H9 (cell line): ENCODE measurements around the gene SAXO1. TPM values are rescaled to one million over a fixed set of nuclear protein-coding genes. Genes with fewer than 3 reads are reported as not detected.

Source experiments
- DNase-seq: peaks from one replicate; pipeline ENCODE4 v3.0.0-alpha.2; 2017
- H2AFZ ChIP-seq: one replicate; pipeline ENCODE4 v1.6.1; 2013; ENCODE audit warnings: mild to moderate bottlenecking, low read length, control low read depth, moderate library complexity
- H2AK5ac ChIP-seq: 2 replicates; pipeline ENCODE4 v1.6.1; 2013; ENCODE audit warnings: low read length, control low read depth, mixed read lengths; ENCODE audit not compliant: insufficient read length
- H2BK120ac ChIP-seq: one replicate; pipeline ENCODE4 v1.6.1; 2013; ENCODE audit warnings: low read depth, mild to moderate bottlenecking, low read length, control low read depth, inconsistent platforms; ENCODE audit not compliant: poor library complexity, severe bottlenecking
- H2BK12ac ChIP-seq: 2 replicates; pipeline ENCODE4 v1.6.1; 2013; ENCODE audit warnings: low read length, control low read depth, mixed read lengths, low read depth; ENCODE audit not compliant: insufficient read length
- H2BK15ac ChIP-seq: 2 replicates; pipeline ENCODE4 v1.6.1; 2013; ENCODE audit warnings: low read depth, low read length, control low read depth
- H2BK20ac ChIP-seq: one replicate; pipeline ENCODE4 v1.6.1; 2013; ENCODE audit warnings: low read depth, mild to moderate bottlenecking, low read length, control low read depth, inconsistent platforms; ENCODE audit not compliant: poor library complexity, severe bottlenecking
- H2BK5ac ChIP-seq: 2 replicates; pipeline ENCODE4 v1.6.1; 2013; ENCODE audit warnings: low read length, control low read depth, mixed read lengths; ENCODE audit not compliant: insufficient read length
- H3K14ac ChIP-seq: 2 replicates; pipeline ENCODE4 v1.6.1; 2013; ENCODE audit warnings: low read length, control low read depth; ENCODE audit not compliant: insufficient read depth
- H3K18ac ChIP-seq: 2 replicates; pipeline ENCODE4 v1.6.1; 2013; ENCODE audit warnings: low read depth, mild to moderate bottlenecking, mixed read lengths, low read length, control low read depth; ENCODE audit not compliant: insufficient read length
- H3K23ac ChIP-seq: 2 replicates; pipeline ENCODE4 v1.6.1; 2013; ENCODE audit warnings: low read length, control low read depth, mixed read lengths, low read depth; ENCODE audit not compliant: insufficient read length
- H3K23me2 ChIP-seq: 2 replicates; pipeline ENCODE4 v1.6.1; 2013; ENCODE audit warnings: low read depth, mild to moderate bottlenecking, mixed read lengths, low read length, control low read depth; ENCODE audit not compliant: insufficient read length, poor library complexity, severe bottlenecking
- H3K27ac ChIP-seq: 2 replicates; pipeline ENCODE4 v1.5.1; 2013; ENCODE audit warnings: low read length, control low read depth, mixed read lengths, low read depth; ENCODE audit not compliant: insufficient read length
- H3K27me3 ChIP-seq: 2 replicates; pipeline ENCODE4 v1.6.1; 2013; ENCODE audit warnings: low read length, control low read depth, inconsistent platforms; ENCODE audit not compliant: insufficient read depth
- H3K4ac ChIP-seq: 2 replicates; pipeline ENCODE4 v1.6.1; 2013; ENCODE audit warnings: low read depth, mild to moderate bottlenecking, control low read depth, inconsistent platforms, low read length, moderate library complexity
- H3K4me1 ChIP-seq: 2 replicates; pipeline ENCODE4 v1.6.1; 2013; ENCODE audit warnings: low read length, control low read depth, inconsistent platforms; ENCODE audit not compliant: insufficient read depth
- H3K4me2 ChIP-seq: 2 replicates; pipeline ENCODE4 v1.6.1; 2013; ENCODE audit warnings: low read length, control low read depth, mixed read lengths; ENCODE audit not compliant: insufficient read length, insufficient read depth
- H3K56ac ChIP-seq: 2 replicates; pipeline ENCODE4 v1.6.1; 2013; ENCODE audit warnings: low read depth, mild to moderate bottlenecking, mixed read lengths, low read length, control low read depth; ENCODE audit not compliant: insufficient read length
- H3K79me1 ChIP-seq: 2 replicates; pipeline ENCODE4 v1.6.1; 2013; ENCODE audit warnings: low read depth, mild to moderate bottlenecking, moderate library complexity, low read length, control low read depth, inconsistent platforms; ENCODE audit not compliant: insufficient read depth, poor library complexity, severe bottlenecking
- H3K79me2 ChIP-seq: 2 replicates; pipeline ENCODE4 v1.6.1; 2013; ENCODE audit warnings: low read length, control low read depth, inconsistent platforms; ENCODE audit not compliant: insufficient read depth
- H3K9ac ChIP-seq: 2 replicates; pipeline ENCODE4 v1.6.1; 2013; ENCODE audit warnings: low read length, control low read depth, mixed read lengths; ENCODE audit not compliant: insufficient read length; ENCODE audit errors: extremely low read depth
- H3K9me3 ChIP-seq: one replicate; pipeline ENCODE4 v1.6.1; 2013; ENCODE audit warnings: low read depth, low read length, inconsistent platforms; ENCODE audit not compliant: control insufficient read depth
- H3T11ph ChIP-seq: one replicate; pipeline ENCODE4 v1.6.1; 2013; ENCODE audit warnings: mild to moderate bottlenecking, low read length, control low read depth, inconsistent platforms
- H4K20me1 ChIP-seq: one replicate; pipeline ENCODE4 v1.6.1; 2013; ENCODE audit not compliant: control insufficient read depth, insufficient read length, insufficient read depth
- H4K5ac ChIP-seq: 2 replicates; pipeline ENCODE4 v1.6.1; 2013; ENCODE audit warnings: low read depth, mild to moderate bottlenecking, mixed read lengths, low read length, control low read depth; ENCODE audit not compliant: insufficient read length
- H4K8ac ChIP-seq: replicated peaks from 2 replicates; pipeline ENCODE4 v1.6.1; 2013; ENCODE audit warnings: low read length, control low read depth, mixed read lengths, low read depth; ENCODE audit not compliant: insufficient read length
- H4K91ac ChIP-seq: 2 replicates; pipeline ENCODE4 v1.6.1; 2013; ENCODE audit warnings: low read depth, mild to moderate bottlenecking, moderate library complexity, mixed read lengths, low read length, control low read depth; ENCODE audit not compliant: insufficient read length
- H3K27ac Mint-ChIP-seq, 3 experiments: 2 replicates in 2 of 3; 3 replicates in 1 of 3; pipeline ENCODE4 v1.8.0; 2020 to 2021; ENCODE audit warnings: mixed read lengths in 3 of 3, mild to moderate bottlenecking in 1 of 3, moderate library complexity in 1 of 3
- H3K27me3 Mint-ChIP-seq: 2 replicates; pipeline ENCODE4 v1.8.0; 2021; ENCODE audit warnings: low read depth, mild to moderate bottlenecking, moderate library complexity, mixed read lengths
- H3K36me3 Mint-ChIP-seq, 3 experiments: 2 replicates in 2 of 3; 3 replicates in 1 of 3; pipeline ENCODE4 v1.8.0; 2020 to 2021; ENCODE audit warnings: low read depth in 3 of 3, mixed read lengths in 3 of 3; ENCODE audit not compliant: insufficient read depth in 1 of 3
- H3K4me1 Mint-ChIP-seq, 2 experiments: 2 replicates each; pipeline ENCODE4 v1.8.0; 2020; ENCODE audit warnings: mixed read lengths in 2 of 2
- H3K4me3 Mint-ChIP-seq, 2 experiments: 2 replicates in 1 of 2; 3 replicates in 1 of 2; pipeline ENCODE4 v1.8.0; 2020 to 2021; ENCODE audit warnings: mild to moderate bottlenecking in 2 of 2, mixed read lengths in 2 of 2, moderate library complexity in 1 of 2
- H3K9me3 Mint-ChIP-seq, 2 experiments: 2 replicates in 1 of 2; 3 replicates in 1 of 2; pipeline ENCODE4 v1.8.0; 2020; ENCODE audit warnings: mild to moderate bottlenecking in 2 of 2, mixed read lengths in 2 of 2, moderate library complexity in 1 of 2
- WGBS: extraction: QIAGEN DNeasy Blood & Tissue Kit; methylation state at CpG from one replicate; pipeline ENCODE4 v1.1.7; 2013; ENCODE audit warnings: missing lambda C conversion rate, low lambda C conversion rate, mixed read lengths; ENCODE audit not compliant: insufficient read length; ENCODE audit errors: extremely low coverage; 5-methylcytosine and 5-hydroxymethylcytosine counted together
- total RNA-seq: library from RNA; stranded (reverse); gene quantifications from 2 replicates; pipeline ENCODE4 v1.2.1, GENCODE V29; 2021
- TF ChIP-seq, protein P1 (sequence below): fragments of 200-600 bp; sonication (generic); conservative IDR thresholded peaks from 3 replicates; pipeline ENCODE4 v1.8.0; 2021; ENCODE audit warnings: antibody characterized with exemption, mild to moderate bottlenecking

SAXO1 gene
- total RNA-seq, 1 experiment from 2014 or later: 0.09 TPM

DNA sequence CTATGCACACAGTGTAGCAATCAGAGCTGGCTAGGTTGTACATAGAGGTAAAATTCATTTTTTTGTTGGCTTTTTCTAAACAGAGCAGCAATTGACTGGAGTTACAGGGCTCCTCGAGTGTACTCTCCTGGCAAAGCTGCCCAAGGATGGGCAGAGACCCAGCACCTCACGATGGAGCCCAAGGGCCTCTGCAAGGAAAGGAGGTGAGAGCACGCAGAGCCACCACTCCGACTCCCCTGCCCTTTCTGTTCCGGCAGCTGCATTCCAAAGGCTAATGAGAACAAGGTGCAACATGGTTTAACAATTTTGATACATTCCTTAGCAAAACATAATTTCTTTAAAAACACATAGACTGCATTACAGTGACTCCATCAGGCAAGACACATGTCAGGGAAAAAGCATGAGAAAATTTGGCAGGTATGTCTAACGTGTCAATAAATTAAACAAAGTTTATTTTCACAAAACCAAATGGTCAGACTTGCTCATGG lies 47.5 kb downstream of the SAXO1 start:
- no peaks in the 10 kb centered on the region for H3K27me3 ChIP-seq
- no peaks in the 10 kb centered on the region for H3K9me3 ChIP-seq
- H2AFZ ChIP-seq: no peak overlapping the region
- no peak overlapping the region for H4K8ac ChIP-seq
- H3K4me1 Mint-ChIP-seq: peaks cover 9 to 14% of the 10 kb centered on the region in 2 experiments; a peak in 3 of 4 replicates
- H3K79me2 ChIP-seq: no peaks in the 10 kb centered on the region
- H3K23me2 ChIP-seq: no peaks in the 10 kb centered on the region
- H2BK15ac ChIP-seq: no peak overlapping the region
- no peak overlapping the region for H3K4ac ChIP-seq
- H3K18ac ChIP-seq: no peak overlapping the region
- H2AK5ac ChIP-seq: no peak overlapping the region
- no peaks in the 10 kb centered on the region for H3K79me1 ChIP-seq
- no peak overlapping the region for H2BK20ac ChIP-seq
- no peak overlapping the region for H3K14ac ChIP-seq
- DNase-seq: no peak
- no CpG with 5 or more reads among the region's 6 CpGs for WGBS
- no peak overlapping the region for H3K23ac ChIP-seq
- no peaks in the 10 kb centered on the region for H3K4me1 ChIP-seq
- H3K56ac ChIP-seq: no peak overlapping the region
- no peak overlapping the region for H2BK5ac ChIP-seq
- no peak overlapping the region for H4K5ac ChIP-seq
- no peak overlapping the region for H3K9ac ChIP-seq
- no peak overlapping the region for H3K27ac ChIP-seq
- no peak overlapping the region for H2BK120ac ChIP-seq
- H4K20me1 ChIP-seq: no peaks in the 10 kb centered on the region
- H3K9me3 Mint-ChIP-seq: peaks cover 5 to 6% of the 10 kb centered on the region in 2 experiments; a peak in 2 of 5 replicates
- no peak overlapping the region for H3K4me3 Mint-ChIP-seq
- TF ChIP-seq, protein P1, sequence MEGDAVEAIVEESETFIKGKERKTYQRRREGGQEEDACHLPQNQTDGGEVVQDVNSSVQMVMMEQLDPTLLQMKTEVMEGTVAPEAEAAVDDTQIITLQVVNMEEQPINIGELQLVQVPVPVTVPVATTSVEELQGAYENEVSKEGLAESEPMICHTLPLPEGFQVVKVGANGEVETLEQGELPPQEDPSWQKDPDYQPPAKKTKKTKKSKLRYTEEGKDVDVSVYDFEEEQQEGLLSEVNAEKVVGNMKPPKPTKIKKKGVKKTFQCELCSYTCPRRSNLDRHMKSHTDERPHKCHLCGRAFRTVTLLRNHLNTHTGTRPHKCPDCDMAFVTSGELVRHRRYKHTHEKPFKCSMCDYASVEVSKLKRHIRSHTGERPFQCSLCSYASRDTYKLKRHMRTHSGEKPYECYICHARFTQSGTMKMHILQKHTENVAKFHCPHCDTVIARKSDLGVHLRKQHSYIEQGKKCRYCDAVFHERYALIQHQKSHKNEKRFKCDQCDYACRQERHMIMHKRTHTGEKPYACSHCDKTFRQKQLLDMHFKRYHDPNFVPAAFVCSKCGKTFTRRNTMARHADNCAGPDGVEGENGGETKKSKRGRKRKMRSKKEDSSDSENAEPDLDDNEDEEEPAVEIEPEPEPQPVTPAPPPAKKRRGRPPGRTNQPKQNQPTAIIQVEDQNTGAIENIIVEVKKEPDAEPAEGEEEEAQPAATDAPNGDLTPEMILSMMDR: no peak
- H4K91ac ChIP-seq: no peak overlapping the region
- H3K4me2 ChIP-seq: no peak overlapping the region
- H3T11ph ChIP-seq: no peak overlapping the region
- H3K27me3 Mint-ChIP-seq: no peaks in the 10 kb centered on the region
- H2BK12ac ChIP-seq: no peak overlapping the region
- no peaks in the 10 kb centered on the region; a peak in 2 of 7 replicates for H3K36me3 Mint-ChIP-seq
- no peak overlapping the region for H3K27ac Mint-ChIP-seq
